Body of pancreas (tissue), 4 donors: Measurements from ENCODE around the gene USF2.

Experiments
- POLR2A ChIP-seq, 3 donors: fragments of 450-650 bp; IDR thresholded peaks; one replicate each; pipeline ENCODE4 v1.6.1; 2016; ENCODE audit warnings: antibody characterized with exemption in 3 of 3, mild to moderate bottlenecking in 2 of 3
- TF ChIP-seq, protein P1 (sequence below), 7 experiments: fragments of 450-650 bp in 4 of 7; fragments of 200-600 bp in 3 of 7; sonication (generic) in 3 of 7; IDR thresholded peaks; one replicate each; pipeline ENCODE4 v1.5.1; 2016 to 2019; ENCODE audit warnings: antibody characterized with exemption in 7 of 7

DNA sequence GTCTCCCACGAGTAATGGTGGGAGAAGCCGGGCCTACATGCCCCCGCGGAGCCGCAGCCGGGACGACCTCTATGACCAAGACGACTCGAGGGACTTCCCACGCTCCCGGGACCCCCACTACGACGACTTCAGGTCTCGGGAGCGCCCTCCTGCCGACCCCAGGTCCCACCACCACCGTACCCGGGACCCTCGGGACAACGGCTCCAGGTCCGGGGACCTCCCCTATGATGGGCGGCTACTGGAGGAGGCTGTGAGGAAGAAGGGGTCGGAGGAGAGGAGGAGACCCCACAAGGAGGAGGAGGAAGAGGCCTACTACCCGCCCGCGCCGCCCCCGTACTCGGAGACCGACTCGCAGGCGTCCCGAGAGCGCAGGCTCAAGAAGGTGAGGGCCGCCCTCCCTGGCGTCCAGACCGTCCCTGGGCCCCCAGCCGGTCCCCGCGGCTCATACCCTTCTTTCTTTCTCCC lies 1.4 kb upstream of the USF2 start:
- TF ChIP-seq, protein P1, sequence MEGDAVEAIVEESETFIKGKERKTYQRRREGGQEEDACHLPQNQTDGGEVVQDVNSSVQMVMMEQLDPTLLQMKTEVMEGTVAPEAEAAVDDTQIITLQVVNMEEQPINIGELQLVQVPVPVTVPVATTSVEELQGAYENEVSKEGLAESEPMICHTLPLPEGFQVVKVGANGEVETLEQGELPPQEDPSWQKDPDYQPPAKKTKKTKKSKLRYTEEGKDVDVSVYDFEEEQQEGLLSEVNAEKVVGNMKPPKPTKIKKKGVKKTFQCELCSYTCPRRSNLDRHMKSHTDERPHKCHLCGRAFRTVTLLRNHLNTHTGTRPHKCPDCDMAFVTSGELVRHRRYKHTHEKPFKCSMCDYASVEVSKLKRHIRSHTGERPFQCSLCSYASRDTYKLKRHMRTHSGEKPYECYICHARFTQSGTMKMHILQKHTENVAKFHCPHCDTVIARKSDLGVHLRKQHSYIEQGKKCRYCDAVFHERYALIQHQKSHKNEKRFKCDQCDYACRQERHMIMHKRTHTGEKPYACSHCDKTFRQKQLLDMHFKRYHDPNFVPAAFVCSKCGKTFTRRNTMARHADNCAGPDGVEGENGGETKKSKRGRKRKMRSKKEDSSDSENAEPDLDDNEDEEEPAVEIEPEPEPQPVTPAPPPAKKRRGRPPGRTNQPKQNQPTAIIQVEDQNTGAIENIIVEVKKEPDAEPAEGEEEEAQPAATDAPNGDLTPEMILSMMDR (IDR thresholded peaks at IDR 0.05), result no peak
- no peak for TF ChIP-seq POLR2A (IDR thresholded peaks at IDR 0.05)
